ENCODE measurements around the gene CA4. TPM values are rescaled to one million over a fixed set of nuclear protein-coding genes. Genes with fewer than 3 reads are reported as not detected.
A peak's percentile ranks its signal among the peaks of the same experiment; 100 is the strongest.

CA4 gene
- total RNA-seq, 1 experiment from 2014 or later, result 6.7 TPM

DNA sequence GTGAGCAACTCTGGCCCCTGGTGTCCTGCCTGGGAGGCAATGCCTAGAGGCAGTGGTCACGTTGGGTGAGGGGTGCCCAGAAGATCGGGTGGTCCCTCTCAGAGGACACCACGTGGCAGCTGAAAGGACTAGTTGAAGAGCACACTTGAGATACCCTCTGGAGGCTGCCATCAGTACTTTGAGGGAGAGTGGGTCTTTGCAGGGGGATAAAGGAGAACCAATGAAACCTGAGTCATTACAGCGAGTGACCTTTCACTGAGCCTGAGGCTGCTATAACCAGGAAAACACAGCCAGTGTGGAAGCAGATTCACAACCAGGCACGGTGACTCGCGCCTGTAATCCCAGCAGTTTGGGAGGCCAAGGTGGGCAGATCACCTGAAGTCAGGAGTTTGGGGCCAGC lies 18.9 kb downstream of the CA4 start:
- Mint-ChIP-seq H3K4me3 (no peak overlapping the region), H3K27me3 (ENCODE audit: low read depth) (no peaks in the 10 kb centered on the region), H3K36me3 (no peaks in the 10 kb centered on the region), H3K4me1 (peaks cover 24% of the 10 kb centered on the region), H3K9me3 (no peaks in the 10 kb centered on the region), H3K27ac (no peak overlapping the region)
- POLR2A ChIA-PET, result no interaction called here
- TF ChIP-seq NFE2L1 (CRISPR knock-in tag; IDR thresholded peaks at IDR 0.05) (no peak), TP53 (CRISPR knock-in tag; IDR thresholded peaks at IDR 0.05) (no peak), SP1 (CRISPR knock-in tag; conservative IDR thresholded peaks at IDR 0.05) (no peak)
- CTCF ChIA-PET, result interaction anchor here (0.9 to 2.1 kb wide), 2 partner anchors 25 to 27 kb away, joined by 4 to 10 read pairs; no protein-coding TSS in a partner anchor
- ATAC-seq, result peak; percentile 13
- no peak for DNase-seq (ENCODE audit: low spot score)

DNA sequence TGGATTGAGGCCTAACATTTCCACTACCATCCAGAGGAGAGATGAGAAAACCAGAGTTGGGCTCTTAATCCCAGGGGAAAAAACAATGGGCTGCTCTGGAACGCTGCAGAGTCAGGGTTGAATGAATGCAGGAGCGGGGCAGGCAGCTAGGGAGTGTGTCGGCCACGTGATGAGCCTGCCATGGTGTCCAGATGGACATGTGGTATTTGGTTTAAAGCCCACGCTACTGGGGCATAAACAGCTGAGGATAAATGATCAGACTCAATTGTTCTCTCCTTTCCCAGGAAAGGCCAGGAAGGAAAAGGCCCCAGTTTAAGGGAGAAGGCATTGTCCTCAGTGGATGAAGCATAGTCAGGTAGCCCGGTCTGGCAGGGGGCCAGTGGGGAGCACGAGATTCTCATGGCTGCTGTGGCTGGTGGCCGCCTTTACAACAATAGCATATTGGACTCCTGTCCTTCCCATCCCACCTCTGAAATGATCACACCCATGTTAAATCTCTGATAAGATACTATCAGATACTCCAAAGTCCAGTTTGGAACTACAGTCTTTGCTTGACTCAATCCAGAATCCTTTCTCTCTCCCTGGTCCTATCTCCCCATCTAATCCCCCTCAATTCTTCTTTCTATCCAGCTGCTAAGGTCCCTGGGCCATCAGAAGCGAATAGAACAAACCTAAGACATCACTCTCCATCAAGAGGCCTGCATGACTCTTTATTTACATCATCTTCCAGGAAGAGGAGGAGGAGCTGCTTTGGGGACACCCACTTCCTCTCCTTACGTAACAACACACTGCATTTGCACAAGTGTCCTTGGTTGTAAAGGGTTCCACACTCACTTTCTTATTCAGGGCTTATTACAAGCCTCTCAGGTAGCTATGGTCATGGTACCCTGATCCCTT lies 20.4 kb downstream of the CA4 start:
- ChIA-PET POLR2A (interaction anchor here (0.7 to 1.1 kb wide), 2 partner anchors 9 to 13 kb away, joined by 3 read pairs; no protein-coding TSS in a partner anchor), CTCF (interaction anchor here (0.5 to 3.1 kb wide), 6 partner anchors 7 to 34 kb away, joined by 3 to 31 read pairs (median 5); partner anchors contain the start of gene CA4)
- H3K4me1 Mint-ChIP-seq, result peaks cover 20% of the 10 kb centered on the region
- DNase-seq (ENCODE audit: low spot score) (no peak), ATAC-seq (no peak)
- no peaks in the 10 kb centered on the region for H3K9me3 Mint-ChIP-seq
- peak; percentile 95 for TF ChIP-seq GABPB1 (CRISPR knock-in tag; IDR thresholded peaks at IDR 0.05)
- no peak for TF ChIP-seq MYBL2 (CRISPR knock-in tag; IDR thresholded peaks at IDR 0.05)
- H3K4me3 Mint-ChIP-seq, result no peak overlapping the region
- no peak overlapping the region for H3K27ac Mint-ChIP-seq
- no peaks in the 10 kb centered on the region for H3K36me3 Mint-ChIP-seq
- no peaks in the 10 kb centered on the region for H3K27me3 Mint-ChIP-seq (ENCODE audit: low read depth)

DNA sequence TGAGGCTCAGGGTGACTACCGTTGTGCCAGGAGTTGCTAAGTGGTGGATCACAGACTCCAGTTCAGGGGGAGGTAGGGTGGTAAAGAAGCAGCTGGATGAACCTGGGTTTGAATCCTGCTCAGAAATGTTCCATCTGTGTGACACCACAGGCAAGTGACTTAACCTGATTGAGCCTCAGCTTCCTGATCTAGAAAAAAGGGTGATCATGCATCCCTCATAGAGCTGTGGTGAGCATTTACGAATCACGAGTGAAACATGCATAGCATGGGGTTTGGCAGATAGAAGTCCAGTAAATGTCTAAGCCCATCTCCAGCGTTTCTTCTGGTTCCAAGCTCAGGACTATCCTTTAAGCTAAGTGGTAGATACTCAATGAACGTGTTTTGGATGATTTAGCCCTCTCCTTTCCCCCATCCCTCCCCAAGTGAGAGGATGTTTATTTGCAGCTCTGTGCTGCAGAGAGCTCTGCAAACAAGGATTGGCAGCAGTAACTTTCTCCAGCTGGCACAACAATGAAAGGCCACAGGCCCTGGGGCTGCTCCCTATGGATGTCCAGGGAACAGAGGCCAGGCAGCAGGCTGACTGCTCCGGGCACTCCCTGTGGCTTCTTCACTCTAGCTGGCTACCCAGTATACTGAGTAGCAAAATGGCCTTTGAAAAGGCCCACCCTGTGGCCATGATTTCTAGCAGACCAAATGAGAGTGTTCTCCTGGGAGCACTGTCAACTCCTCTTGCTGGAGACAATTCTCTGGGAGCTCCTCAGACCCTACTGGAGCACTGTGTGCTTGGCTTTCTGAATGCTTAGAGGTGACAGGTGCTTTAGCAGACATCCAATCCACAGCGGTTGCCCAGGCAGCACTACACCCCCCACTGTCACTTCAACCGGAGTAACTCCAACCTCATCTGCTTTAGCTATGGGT lies 21.3 kb downstream of the CA4 start:
- no peak for DNase-seq (ENCODE audit: low spot score)
- ATAC-seq, result peak; percentile 15; the same call in 1 of the 2 replicates
- no peak for TF ChIP-seq MXD4 (CRISPR knock-in tag; IDR thresholded peaks at IDR 0.05; ENCODE audit: borderline replicate concordance)
- no peaks in the 10 kb centered on the region for H3K36me3 Mint-ChIP-seq
- H3K4me1 Mint-ChIP-seq, result peaks cover 20% of the 10 kb centered on the region
- no peaks in the 10 kb centered on the region for H3K27me3 Mint-ChIP-seq (ENCODE audit: low read depth)
- POLR2A ChIA-PET, result interaction anchor here (0.7 to 1.1 kb wide), 4 partner anchors 10 to 428 kb away, joined by 3 read pairs; partner anchors contain the start of genes CA4 and PPM1D
- no peaks in the 10 kb centered on the region for H3K9me3 Mint-ChIP-seq
- CTCF ChIA-PET, result interaction anchor here (0.5 to 3.1 kb wide), 7 partner anchors 8 to 250 kb away, joined by 3 to 31 read pairs (median 4); partner anchors contain the start of gene CA4
- H3K4me3 Mint-ChIP-seq, result no peak overlapping the region
- no peak overlapping the region for H3K27ac Mint-ChIP-seq

DNA sequence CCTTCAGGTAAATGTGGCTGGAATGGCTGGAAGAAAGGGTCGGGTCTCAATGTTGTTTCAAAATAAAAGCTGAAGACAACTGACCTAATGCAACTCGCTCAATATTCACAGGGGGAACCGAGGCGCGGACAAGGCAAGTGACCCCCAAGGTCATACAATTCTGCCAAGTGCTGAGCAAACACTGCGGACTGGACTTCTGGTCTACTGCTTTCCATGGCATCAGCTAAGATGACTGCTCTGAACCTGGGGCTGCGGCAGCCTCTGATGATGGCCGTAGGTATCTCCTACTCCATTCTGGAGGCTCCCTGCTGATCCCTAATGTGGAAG lies 21.9 kb downstream of the CA4 start:
- TF ChIP-seq CBFB (CRISPR knock-in tag; IDR thresholded peaks at IDR 0.05; ENCODE audit: low read depth) (no peak), ZNF138 (CRISPR knock-in tag; conservative IDR thresholded peaks at IDR 0.05) (no peak), RELA (CRISPR knock-in tag; IDR thresholded peaks at IDR 0.05; ENCODE audit: borderline replicate concordance) (no peak), SMAD3 (CRISPR knock-in tag; IDR thresholded peaks at IDR 0.05; ENCODE audit: borderline replicate concordance) (no peak)
- TF ChIP-seq, protein P1, sequence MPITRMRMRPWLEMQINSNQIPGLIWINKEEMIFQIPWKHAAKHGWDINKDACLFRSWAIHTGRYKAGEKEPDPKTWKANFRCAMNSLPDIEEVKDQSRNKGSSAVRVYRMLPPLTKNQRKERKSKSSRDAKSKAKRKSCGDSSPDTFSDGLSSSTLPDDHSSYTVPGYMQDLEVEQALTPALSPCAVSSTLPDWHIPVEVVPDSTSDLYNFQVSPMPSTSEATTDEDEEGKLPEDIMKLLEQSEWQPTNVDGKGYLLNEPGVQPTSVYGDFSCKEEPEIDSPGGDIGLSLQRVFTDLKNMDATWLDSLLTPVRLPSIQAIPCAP (CRISPR knock-in tag; IDR thresholded peaks at IDR 0.05), result no peak
- TF ChIP-seq, protein P2, sequence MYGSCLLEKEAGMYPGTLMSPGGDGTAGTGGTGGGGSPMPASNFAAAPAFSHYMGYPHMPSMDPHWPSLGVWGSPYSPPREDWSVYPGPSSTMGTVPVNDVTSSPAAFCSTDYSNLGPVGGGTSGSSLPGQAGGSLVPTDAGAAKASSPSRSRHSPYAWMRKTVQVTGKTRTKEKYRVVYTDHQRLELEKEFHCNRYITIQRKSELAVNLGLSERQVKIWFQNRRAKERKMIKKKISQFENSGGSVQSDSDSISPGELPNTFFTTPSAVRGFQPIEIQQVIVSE (CRISPR knock-in tag; IDR thresholded peaks at IDR 0.05; ENCODE audit: borderline replicate concordance), result no peak
- TF ChIP-seq, protein P3, sequence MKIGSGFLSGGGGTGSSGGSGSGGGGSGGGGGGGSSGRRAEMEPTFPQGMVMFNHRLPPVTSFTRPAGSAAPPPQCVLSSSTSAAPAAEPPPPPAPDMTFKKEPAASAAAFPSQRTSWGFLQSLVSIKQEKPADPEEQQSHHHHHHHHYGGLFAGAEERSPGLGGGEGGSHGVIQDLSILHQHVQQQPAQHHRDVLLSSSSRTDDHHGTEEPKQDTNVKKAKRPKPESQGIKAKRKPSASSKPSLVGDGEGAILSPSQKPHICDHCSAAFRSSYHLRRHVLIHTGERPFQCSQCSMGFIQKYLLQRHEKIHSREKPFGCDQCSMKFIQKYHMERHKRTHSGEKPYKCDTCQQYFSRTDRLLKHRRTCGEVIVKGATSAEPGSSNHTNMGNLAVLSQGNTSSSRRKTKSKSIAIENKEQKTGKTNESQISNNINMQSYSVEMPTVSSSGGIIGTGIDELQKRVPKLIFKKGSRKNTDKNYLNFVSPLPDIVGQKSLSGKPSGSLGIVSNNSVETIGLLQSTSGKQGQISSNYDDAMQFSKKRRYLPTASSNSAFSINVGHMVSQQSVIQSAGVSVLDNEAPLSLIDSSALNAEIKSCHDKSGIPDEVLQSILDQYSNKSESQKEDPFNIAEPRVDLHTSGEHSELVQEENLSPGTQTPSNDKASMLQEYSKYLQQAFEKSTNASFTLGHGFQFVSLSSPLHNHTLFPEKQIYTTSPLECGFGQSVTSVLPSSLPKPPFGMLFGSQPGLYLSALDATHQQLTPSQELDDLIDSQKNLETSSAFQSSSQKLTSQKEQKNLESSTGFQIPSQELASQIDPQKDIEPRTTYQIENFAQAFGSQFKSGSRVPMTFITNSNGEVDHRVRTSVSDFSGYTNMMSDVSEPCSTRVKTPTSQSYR (CRISPR knock-in tag; IDR thresholded peaks at IDR 0.05), result no peak
- ChIA-PET POLR2A (interaction anchor here (0.6 to 1.1 kb wide), 3 partner anchors 22 to 428 kb away, joined by 3 to 4 read pairs (median 3); partner anchors contain the start of genes CA4 and PPM1D), CTCF (interaction anchor here (1.1 to 3.1 kb wide), 6 partner anchors 8 to 249 kb away, joined by 3 to 31 read pairs (median 6); partner anchors contain the start of gene CA4)
- Mint-ChIP-seq H3K4me1 (peaks cover 20% of the 10 kb centered on the region), H3K27me3 (ENCODE audit: low read depth) (no peaks in the 10 kb centered on the region), H3K9me3 (no peaks in the 10 kb centered on the region), H3K36me3 (peaks cover 5% of the 10 kb centered on the region), H3K27ac (no peak overlapping the region), H3K4me3 (no peak overlapping the region)
- DNase-seq (ENCODE audit: low spot score) (no peak), ATAC-seq (no peak)
